ENCODE results near the gene CCDC200. TPM values are rescaled to one million over a fixed set of nuclear protein-coding genes. Genes with fewer than 3 reads are reported as not detected.
"Not testable (repeated sequence)": the region's sequence is repeated elsewhere in the genome, so short reads cannot be mapped to it uniquely, and the experiment has no call there.

The CCDC200 gene
- not detected for total RNA-seq
- polyA plus RNA-seq, result not detected
- long read RNA-seq, donor 1, partial matches to known transcripts, result 10 of 70 reads
- long read RNA-seq, donor 1, other reads (novel, unspliced or antisense), result 60 of 70 reads
- long read RNA-seq, donor 2, partial matches to known transcripts, result 0 of 56 reads
- long read RNA-seq, donor 2, other reads (novel, unspliced or antisense), result 56 of 56 reads

- H3K27me3 ChIP-seq (ENCODE audit: control insufficient read depth in 1 of 2, insufficient read depth in 2 of 2, low read length in 1 of 2); H3K9me3 ChIP-seq (ENCODE audit: control insufficient read depth, low read length); H3K36me3 ChIP-seq (ENCODE audit: control insufficient read depth in 1 of 2, insufficient read depth in 2 of 2, low read length in 1 of 2); intact Hi-C loops (cut with DNase I); H3K4me3 ChIP-seq (ENCODE audit: low read length in 2 of 2); H3K4me1 ChIP-seq (ENCODE audit: control insufficient read depth in 1 of 2, insufficient read depth in 2 of 2, low read length in 2 of 2); DNase-seq; ATAC-seq (ENCODE audit: low FRiP score); H3K27ac ChIP-seq (ENCODE audit: low read depth in 1 of 2, low read length in 2 of 2): not testable (repeated sequence)
- WGBS, 2 donors, result no CpG with 5 or more reads among the region's 7 CpGs
Measured at GRCh38 chr17:43228020-43228782, at the start of gene CCDC200. Gene CCDC200, minus strand, starts transcription at chr17:43228623. Its CDS starts 69 bp downstream, at chr17:43228554.

GRCh38 chr17:43272914-43273313 is 44.5 kb upstream of the CCDC200 start:
- H3K4me1 ChIP-seq (ENCODE audit: control insufficient read depth in 1 of 2, insufficient read depth in 2 of 2, low read length in 2 of 2); H3K27me3 ChIP-seq (ENCODE audit: control insufficient read depth in 1 of 2, insufficient read depth in 2 of 2, low read length in 1 of 2); H3K4me3 ChIP-seq (ENCODE audit: low read length in 2 of 2); H3K36me3 ChIP-seq (ENCODE audit: control insufficient read depth in 1 of 2, insufficient read depth in 2 of 2, low read length in 1 of 2); DNase-seq; H3K9me3 ChIP-seq (ENCODE audit: control insufficient read depth, low read length); intact Hi-C loops (cut with DNase I); ATAC-seq (ENCODE audit: low FRiP score); H3K27ac ChIP-seq (ENCODE audit: low read depth in 1 of 2, low read length in 2 of 2): not testable (repeated sequence)
- WGBS, 2 donors, result no CpG with 5 or more reads among the region's 30 CpGs

- DNase-seq; H3K4me1 ChIP-seq (ENCODE audit: control insufficient read depth in 1 of 2, insufficient read depth in 2 of 2, low read length in 2 of 2); intact Hi-C loops (cut with DNase I); ATAC-seq (ENCODE audit: low FRiP score); H3K36me3 ChIP-seq (ENCODE audit: control insufficient read depth in 1 of 2, insufficient read depth in 2 of 2, low read length in 1 of 2); H3K9me3 ChIP-seq (ENCODE audit: control insufficient read depth, low read length); H3K4me3 ChIP-seq (ENCODE audit: low read length in 2 of 2); H3K27me3 ChIP-seq (ENCODE audit: control insufficient read depth in 1 of 2, insufficient read depth in 2 of 2, low read length in 1 of 2); H3K27ac ChIP-seq (ENCODE audit: low read depth in 1 of 2, low read length in 2 of 2): not testable (repeated sequence)
- no CpG with 5 or more reads among the region's 12 CpGs for WGBS, 2 donors
Measured at GRCh38 chr17:43272483-43272882, 44.1 kb upstream of the CCDC200 start.

- intact Hi-C loops (cut with DNase I); H3K27ac ChIP-seq (ENCODE audit: low read depth in 1 of 2, low read length in 2 of 2); H3K9me3 ChIP-seq (ENCODE audit: control insufficient read depth, low read length); ATAC-seq (ENCODE audit: low FRiP score); H3K4me3 ChIP-seq (ENCODE audit: low read length in 2 of 2); H3K4me1 ChIP-seq (ENCODE audit: control insufficient read depth in 1 of 2, insufficient read depth in 2 of 2, low read length in 2 of 2); H3K27me3 ChIP-seq (ENCODE audit: control insufficient read depth in 1 of 2, insufficient read depth in 2 of 2, low read length in 1 of 2); H3K36me3 ChIP-seq (ENCODE audit: control insufficient read depth in 1 of 2, insufficient read depth in 2 of 2, low read length in 1 of 2); DNase-seq: not testable (repeated sequence)
- WGBS, 2 donors, result no CpG with 5 or more reads among the region's 43 CpGs
Measured at GRCh38 chr17:43270552-43271504, 42.4 kb upstream of the CCDC200 start.

- intact Hi-C loops (cut with DNase I), result not testable (repeated sequence)
Measured at GRCh38 chr17:43246456-43246855, 18.0 kb upstream of the CCDC200 start.

GRCh38 chr17:43240596-43241352 is 12.4 kb upstream of the CCDC200 start:
- H3K27ac ChIP-seq (ENCODE audit: low read depth in 1 of 2, low read length in 2 of 2); intact Hi-C loops (cut with DNase I); DNase-seq; H3K36me3 ChIP-seq (ENCODE audit: control insufficient read depth in 1 of 2, insufficient read depth in 2 of 2, low read length in 1 of 2); H3K4me1 ChIP-seq (ENCODE audit: control insufficient read depth in 1 of 2, insufficient read depth in 2 of 2, low read length in 2 of 2); H3K9me3 ChIP-seq (ENCODE audit: control insufficient read depth, low read length); H3K27me3 ChIP-seq (ENCODE audit: control insufficient read depth in 1 of 2, insufficient read depth in 2 of 2, low read length in 1 of 2); ATAC-seq (ENCODE audit: low FRiP score); H3K4me3 ChIP-seq (ENCODE audit: low read length in 2 of 2): not testable (repeated sequence)
- WGBS, 2 donors, result no CpG with 5 or more reads among the region's 34 CpGs

More at GRCh38 chr17:43246456-43246855, 18.0 kb upstream of the CCDC200 start:
- not testable (repeated sequence) for H3K4me1 ChIP-seq (ENCODE audit: control insufficient read depth in 1 of 2, insufficient read depth in 2 of 2, low read length in 2 of 2); H3K4me3 ChIP-seq (ENCODE audit: low read length in 2 of 2); H3K27me3 ChIP-seq (ENCODE audit: control insufficient read depth in 1 of 2, insufficient read depth in 2 of 2, low read length in 1 of 2); H3K9me3 ChIP-seq (ENCODE audit: control insufficient read depth, low read length); H3K36me3 ChIP-seq (ENCODE audit: control insufficient read depth in 1 of 2, insufficient read depth in 2 of 2, low read length in 1 of 2); DNase-seq; H3K27ac ChIP-seq (ENCODE audit: low read depth in 1 of 2, low read length in 2 of 2); ATAC-seq (ENCODE audit: low FRiP score)
- WGBS, 2 donors, result 4 to 10% methylated on average over 8 to 12 of the region's 23 CpGs

- DNase-seq; H3K4me3 ChIP-seq (ENCODE audit: low read length in 2 of 2); H3K9me3 ChIP-seq (ENCODE audit: control insufficient read depth, low read length); H3K4me1 ChIP-seq (ENCODE audit: control insufficient read depth in 1 of 2, insufficient read depth in 2 of 2, low read length in 2 of 2); ATAC-seq (ENCODE audit: low FRiP score); H3K36me3 ChIP-seq (ENCODE audit: control insufficient read depth in 1 of 2, insufficient read depth in 2 of 2, low read length in 1 of 2); H3K27me3 ChIP-seq (ENCODE audit: control insufficient read depth in 1 of 2, insufficient read depth in 2 of 2, low read length in 1 of 2); H3K27ac ChIP-seq (ENCODE audit: low read depth in 1 of 2, low read length in 2 of 2); intact Hi-C loops (cut with DNase I): not testable (repeated sequence)
- WGBS, 2 donors, result 0% methylated on average over 1 of the region's 26 CpGs; no CpG with 5 or more reads in 1 of the 2 donors
Measured at GRCh38 chr17:43239597-43239996, 11.2 kb upstream of the CCDC200 start.

- H3K27ac ChIP-seq (ENCODE audit: low read depth in 1 of 2, low read length in 2 of 2); H3K9me3 ChIP-seq (ENCODE audit: control insufficient read depth, low read length); H3K4me3 ChIP-seq (ENCODE audit: low read length in 2 of 2); H3K4me1 ChIP-seq (ENCODE audit: control insufficient read depth in 1 of 2, insufficient read depth in 2 of 2, low read length in 2 of 2); ATAC-seq (ENCODE audit: low FRiP score); H3K27me3 ChIP-seq (ENCODE audit: control insufficient read depth in 1 of 2, insufficient read depth in 2 of 2, low read length in 1 of 2); H3K36me3 ChIP-seq (ENCODE audit: control insufficient read depth in 1 of 2, insufficient read depth in 2 of 2, low read length in 1 of 2); intact Hi-C loops (cut with DNase I); DNase-seq: not testable (repeated sequence)
- no CpG with 5 or more reads among the region's 31 CpGs for WGBS, 2 donors
Measured at GRCh38 chr17:43233877-43234276, 5.5 kb upstream of the CCDC200 start, which contains the start of gene RNU2-1. Gene RNU2-1, minus strand, starts transcription at chr17:43233977.

Measured in aorta (tissue), 5 donors.